Fibroblast of skin of scalp (primary cell): ENCODE data around the gene RTF2. TPM values are rescaled to one million over a fixed set of nuclear protein-coding genes. Genes with fewer than 3 reads are reported as not detected.

Experiments
- DNase-seq: peaks from one replicate; pipeline ENCODE4 v3.0.0-alpha.2; 2013
- polyA plus RNA-seq, 2 experiments: library from polyadenylated mRNA; unstranded; fragments of 120-200 nt; gene quantifications; one replicate each; pipeline ENCODE4 v1.2.1, GENCODE V29; 2013; ENCODE audit not compliant: insufficient read length in 2 of 2

RTF2 gene, protein sequence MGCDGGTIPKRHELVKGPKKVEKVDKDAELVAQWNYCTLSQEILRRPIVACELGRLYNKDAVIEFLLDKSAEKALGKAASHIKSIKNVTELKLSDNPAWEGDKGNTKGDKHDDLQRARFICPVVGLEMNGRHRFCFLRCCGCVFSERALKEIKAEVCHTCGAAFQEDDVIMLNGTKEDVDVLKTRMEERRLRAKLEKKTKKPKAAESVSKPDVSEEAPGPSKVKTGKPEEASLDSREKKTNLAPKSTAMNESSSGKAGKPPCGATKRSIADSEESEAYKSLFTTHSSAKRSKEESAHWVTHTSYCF
- 103 TPM for polyA plus RNA-seq (2013, experiment 1 of 2; ENCODE audit: insufficient read length)
- polyA plus RNA-seq (2013, experiment 2 of 2; ENCODE audit: insufficient read length), result 104 TPM

DNA sequence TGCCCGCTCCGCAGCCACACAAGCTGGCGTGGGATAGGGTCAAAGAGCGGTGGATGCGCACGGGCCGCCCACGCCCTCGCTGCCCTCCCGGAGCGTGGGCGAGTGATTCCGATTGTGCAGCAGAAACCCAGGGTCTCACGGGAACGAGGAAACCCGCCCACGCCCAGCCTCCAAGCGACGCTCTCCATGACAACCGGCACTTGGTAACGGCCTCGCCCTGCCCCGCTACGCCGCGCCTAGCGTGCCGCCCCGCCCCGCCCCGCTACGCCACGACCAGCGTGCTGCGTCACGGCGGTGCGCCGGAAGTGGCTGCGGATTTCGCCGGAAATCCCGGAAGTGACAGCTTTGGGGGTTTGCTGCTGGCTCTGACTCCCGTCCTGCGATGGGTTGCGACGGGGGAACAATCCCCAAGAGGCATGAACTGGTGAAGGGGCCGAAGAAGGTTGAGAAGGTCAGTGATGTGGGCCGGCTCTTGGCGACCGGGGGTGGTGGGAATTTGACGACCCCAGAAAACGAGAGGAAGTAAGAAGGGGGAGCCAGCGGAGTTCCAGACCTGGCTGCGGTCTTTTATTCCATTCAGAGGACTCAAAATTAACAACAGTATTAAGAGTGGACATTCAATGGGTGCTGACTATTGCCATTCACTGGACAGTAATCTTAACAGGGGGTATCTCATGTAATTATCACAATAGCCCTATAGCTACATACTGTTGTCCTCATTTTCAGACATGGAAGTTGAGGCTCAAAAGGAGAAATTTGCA is at the start of gene RTF2:
RTF2 (plus strand) TSS at position 312 of the 761 bp plus-strand sequence; CDS start at position 383, 71 bp downstream.
- peak; percentile 94 for DNase-seq

DNA sequence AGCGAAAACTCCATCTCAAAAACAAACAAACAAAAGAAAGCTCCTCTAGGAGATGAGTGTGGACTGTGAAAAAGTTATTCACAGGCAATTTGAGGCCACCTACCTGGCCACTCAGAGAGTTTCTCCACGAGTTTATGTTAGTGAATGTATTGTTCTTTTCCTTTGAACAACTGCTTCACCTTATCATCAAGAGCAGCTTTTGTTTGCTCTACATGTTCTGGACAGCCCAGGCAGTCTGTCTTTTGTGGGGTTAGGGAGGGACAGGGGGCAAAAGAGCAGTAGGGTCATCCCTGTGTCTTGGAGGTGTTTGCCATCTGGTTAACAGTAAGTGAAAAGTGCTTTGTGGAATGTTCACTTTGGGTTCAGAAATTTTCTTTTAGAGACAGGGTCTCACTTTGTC is 48.4 kb upstream of the RTF2 start:
- no peak for DNase-seq

DNA sequence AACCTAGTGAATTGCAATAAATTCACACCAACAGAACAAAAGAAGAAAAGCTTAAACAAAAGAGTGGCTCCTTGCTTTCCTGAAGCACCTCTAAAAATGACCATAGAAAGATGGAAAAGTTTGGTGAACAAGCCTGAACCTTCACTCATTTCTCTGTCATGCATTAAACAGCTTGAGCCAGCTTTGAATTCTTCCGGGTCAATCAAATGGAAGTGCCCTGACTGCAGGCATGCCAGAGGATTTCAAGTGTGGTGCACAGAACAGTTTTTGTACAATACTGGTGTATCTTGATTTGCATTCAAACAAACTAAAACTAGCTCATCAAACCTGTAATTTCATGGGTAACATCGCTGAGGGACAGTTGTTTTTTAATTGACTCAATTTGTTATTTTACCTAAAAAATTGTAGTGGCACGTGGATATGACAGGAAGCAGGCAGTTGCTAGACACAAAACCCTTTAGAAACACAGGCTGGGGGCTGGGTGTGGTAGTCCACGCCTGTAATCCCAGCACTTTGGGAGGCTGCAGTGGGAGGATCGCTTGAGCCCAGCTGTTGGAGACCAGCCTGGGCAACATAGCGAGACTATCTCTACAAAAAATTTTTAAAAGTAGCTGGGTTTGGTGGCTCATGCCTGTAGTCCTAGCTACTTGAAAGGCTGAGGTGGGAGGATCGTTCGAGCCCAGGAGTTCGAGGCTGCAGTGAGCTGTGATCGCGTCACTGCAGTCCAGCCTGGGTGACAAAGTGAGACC is 47.3 kb upstream of the RTF2 start:
- no peak for DNase-seq

DNA sequence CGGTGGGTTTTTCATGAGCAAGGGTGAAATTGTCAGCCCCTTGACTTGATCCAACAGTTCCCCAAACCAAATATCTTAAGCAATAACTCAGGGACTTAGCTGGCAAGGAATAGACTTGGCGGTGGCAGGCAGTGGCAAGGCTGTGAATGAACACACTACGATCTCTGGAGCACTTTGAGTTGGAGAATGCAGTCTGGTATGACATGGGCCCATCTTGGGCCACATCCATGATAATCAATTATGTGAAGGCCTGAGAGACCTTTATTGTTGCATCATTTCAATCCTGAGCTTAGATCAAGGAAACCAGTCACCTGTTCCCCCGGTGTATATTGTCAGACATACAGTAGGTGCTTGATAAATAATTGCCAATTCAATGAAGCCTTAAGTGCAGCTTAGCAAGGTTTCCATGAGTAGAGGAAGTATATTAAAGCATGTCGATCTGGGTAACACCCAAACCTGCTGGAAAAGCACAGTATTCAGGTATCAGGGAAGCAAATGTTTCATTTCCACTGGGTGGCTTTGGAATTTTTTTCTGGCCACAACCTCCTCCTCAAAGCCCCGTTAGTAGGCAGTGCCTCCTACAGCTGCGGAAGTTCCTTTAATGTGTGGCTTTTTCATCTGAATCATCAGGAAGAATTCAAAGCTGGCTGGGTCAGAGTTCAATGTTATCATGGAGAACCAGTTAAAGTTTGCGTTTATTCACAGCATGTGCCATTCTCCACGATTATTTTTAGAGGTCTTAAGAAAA is 46.2 kb upstream of the RTF2 start:
- peak; percentile 76 for DNase-seq

DNA sequence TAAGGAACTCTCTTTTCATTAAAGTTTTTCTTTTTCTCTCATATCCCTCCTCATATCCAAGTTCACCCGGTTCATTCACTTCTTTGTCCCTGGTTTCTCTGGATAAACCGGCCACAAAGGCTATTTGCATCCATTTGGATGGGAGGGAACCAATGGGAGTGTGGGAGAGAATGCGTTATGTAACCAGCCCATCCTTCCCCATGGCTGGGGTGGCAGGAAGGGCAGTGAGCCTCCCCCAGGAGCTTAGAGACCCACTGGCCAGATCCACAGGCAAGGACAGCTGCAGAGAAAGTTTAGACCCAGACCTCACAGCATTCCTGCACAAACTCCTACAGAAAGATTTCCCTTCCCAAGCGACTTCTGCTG is 45.6 kb upstream of the RTF2 start:
- DNase-seq, result no peak

DNA sequence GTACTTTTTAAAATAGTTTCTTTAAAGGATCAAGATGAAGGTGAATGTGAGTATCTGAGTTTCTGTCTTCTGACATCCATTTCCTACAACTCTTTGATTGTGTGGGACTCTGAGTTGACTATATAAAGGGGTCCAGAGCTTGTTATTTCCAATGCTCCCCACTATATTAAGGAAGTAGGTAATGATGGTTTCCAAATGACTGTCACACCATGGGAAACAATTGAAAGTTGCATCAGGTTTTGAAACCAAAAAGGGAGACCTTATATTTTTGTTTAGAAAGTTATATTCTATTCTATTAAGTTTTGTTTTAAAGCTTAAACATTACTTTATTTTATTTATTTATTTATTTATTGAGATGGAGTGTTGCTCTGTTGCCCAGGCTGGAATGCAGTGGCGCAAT is 45.2 kb upstream of the RTF2 start:
- DNase-seq, result no peak

DNA sequence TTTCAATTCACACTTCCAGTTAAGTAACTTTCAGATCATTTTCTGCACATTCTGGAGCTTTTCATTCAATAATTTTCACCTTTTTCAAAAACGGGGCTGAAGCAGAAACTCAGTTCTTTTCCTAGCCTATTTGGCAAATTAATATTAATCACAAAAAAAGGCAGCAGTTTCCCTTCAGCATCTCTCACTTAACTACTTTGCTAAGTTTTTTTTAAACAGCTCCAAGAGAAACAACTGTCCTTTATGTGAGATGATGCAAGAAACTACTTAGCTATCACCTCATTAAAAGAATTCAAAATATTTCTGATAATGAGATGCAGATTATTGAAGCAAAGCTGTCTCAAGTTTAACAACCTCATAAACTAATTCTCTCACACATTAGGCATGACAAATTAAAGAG is 44.5 kb upstream of the RTF2 start:
- no peak for DNase-seq

DNA sequence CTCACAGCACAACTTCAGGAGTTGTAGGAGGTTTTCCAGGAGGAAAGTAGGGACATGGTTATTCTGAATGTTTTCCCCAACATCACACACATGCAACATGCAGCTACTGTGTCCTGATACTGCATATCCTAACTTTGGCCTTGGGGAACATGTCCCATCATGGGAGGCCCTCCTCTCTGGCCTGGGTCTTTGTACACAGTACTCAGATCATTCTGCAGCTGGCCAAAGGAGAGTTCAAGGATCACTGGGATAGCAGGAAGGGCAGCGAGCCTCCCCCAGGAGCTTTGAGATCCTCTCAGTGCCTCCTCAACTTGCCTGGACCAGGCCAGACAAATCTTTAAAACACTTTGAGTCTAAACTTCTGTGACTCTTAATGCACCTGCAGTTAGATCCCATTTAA is 43.5 kb upstream of the RTF2 start:
- DNase-seq, result no peak

DNA sequence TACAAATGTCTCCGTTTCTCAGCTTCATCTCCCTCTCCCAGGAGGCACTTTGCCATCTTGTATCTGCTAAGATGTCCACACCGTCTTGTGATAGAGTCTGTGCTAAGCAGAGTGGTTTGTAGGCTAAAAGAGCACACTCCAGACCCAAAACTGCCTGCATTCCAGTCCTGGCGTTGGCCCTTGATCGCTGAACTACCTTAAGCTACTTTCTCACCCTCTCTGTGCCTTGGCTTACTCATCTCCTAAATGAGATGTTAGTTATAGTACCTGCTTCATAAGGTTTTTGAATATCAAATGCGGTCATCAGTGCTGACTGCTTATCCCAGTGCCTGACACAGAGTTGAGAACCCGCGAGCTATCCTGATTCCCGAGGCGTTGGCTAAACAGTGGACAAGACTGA is 42.4 kb upstream of the RTF2 start:
- no peak for DNase-seq

DNA sequence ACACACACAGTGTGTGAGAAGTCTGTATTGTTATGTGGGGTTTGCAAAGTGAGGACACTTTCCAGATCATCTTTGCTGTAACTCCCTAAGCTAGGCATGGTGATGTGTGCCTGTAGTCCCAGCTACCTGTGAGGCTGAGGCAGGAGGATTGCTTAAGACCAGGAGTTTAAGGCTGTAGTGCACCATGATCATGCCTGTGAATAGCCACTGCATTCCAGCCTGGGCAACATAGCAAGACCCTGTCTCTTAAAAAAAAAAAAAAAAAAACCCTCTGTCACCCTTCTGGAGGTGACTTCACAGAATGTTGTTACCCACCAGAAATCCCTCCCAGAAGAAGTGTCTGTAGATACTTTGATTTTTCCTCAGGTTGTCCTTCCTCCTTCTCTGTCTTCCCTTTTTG is 41.5 kb upstream of the RTF2 start:
- no peak for DNase-seq

DNA sequence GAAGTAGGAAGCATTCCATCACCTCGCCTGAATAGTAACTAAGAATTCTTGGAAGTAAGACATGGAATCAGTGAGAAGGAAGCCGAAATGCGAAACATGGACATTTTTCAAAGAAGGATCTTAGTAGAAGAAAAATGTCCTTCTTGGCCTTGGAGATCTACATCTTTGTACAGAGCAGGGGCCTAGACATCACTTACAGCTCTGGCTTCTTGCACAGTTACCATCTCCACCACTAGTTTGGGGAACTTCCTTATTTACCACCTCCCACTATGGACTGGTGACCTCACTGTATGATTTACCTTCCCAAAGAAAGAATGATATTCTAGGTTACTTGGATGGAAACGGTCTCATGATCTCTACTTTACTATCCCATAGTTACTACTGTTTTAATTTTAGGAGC is 40.6 kb upstream of the RTF2 start:
- DNase-seq, result no peak

DNA sequence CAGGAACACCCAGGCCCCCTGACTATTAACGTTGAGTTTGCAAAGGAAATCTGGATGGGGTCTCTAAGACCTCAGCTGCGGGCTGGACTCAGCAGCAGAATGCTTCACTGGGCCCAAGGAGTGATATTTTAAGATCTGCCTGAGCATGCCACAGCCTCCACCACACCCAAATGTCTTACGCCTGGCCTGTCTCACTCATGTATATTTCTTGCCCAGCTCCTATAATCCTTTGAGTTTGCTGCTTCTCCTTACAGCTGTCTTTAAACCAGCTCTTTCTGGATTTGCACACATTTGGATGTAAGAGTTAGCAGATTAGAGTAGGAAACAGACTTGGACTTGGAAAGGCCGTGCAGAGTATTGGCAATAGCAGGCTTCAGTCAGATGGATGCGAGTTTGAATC is 40.0 kb upstream of the RTF2 start:
- DNase-seq, result no peak

DNA sequence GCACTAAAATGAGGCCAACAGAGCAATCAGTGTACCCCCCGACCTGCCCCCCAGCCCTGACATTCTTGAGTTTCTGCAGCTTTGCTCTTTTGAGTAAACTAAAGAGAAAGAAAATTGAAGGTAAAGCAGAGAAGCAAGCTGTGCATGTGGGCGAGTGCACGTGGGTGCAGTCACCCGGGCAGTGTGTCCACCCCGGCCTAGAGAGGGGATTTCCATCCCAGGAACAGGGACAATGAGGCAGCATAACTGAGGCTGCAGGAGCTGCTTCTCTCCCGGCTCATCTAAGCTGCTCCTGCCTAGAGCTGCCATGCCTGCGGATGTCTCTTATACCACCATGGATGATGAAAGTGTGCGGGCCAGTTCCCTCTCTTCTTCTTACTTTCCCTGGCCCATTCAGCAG is 39.5 kb upstream of the RTF2 start:
- DNase-seq, result no peak

DNA sequence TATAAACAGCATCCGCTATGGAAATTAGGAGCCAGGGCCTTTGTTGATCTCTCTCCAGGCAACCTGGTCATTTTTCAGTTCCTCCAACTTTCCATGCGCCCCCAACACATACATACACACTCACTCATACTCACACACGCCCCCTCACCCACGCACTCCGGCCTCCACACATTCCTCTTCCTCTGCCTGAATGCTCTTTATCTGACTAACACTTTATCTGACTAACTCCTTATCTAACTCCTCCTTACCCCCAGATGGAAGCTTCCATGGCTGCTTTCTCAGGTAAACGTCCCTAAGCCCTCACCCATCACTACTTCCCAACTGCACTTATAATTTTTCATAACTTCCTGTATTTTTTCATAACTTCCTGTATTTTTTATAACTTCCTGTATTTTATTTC is 38.9 kb upstream of the RTF2 start:
- DNase-seq, result peak; percentile 46

DNA sequence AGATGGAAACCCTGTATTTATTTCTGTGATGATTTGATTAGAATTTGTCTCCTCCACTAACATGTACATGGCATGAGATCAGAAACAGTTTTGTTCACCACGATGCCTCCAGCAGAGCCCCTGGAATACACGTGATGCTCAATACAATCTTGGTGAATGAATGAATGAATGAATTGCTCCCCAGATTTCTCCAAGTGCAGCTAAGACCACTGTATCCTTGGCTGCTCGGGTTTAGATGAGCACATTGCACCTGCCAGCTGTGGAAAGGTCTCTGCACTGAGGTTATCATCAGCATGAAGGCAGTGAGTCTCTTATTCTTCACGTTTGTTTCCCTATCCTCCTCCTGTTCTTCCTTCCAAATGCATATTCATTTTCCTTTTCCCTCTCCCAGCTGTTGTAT is 38.5 kb upstream of the RTF2 start:
- DNase-seq, result no peak

DNA sequence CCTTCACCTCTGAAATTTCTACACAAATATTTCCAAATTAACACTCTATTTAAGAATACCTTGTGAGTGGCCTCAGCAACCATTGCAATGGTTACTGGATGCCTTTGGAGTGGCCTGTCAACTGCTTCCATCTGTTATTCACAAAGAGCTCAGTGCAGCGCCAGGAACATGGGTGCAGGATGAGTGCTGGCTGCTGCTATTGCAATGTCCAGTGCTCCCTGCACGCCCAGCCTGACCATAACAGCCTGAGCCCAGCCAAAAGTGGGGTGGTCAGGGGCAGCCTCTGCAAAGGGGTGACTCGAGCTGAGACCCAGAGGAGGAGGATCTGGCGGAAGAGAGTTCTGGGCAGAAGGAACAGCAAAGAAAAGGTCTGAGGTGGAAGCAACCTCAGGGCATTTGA is 38.0 kb upstream of the RTF2 start:
- no peak for DNase-seq

DNA sequence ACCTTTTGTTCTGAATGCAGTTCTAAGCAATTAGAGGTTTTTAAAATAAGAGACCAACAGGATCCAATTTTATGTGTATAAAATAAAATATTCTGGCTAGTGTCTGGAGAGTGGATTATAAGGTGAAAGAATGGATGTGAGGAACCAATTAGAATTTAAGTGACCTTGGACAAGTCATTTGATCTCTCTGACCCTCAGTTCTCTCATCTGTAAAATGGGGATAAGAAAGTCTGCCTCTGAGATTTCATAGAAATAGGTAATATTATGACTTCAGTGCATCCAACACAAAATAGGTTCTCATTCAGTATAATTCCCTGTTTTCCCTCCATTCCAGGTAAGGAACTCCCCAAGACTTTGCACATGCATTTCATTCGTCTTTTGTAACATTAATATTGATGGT is 37.5 kb upstream of the RTF2 start:
- DNase-seq, result no peak

DNA sequence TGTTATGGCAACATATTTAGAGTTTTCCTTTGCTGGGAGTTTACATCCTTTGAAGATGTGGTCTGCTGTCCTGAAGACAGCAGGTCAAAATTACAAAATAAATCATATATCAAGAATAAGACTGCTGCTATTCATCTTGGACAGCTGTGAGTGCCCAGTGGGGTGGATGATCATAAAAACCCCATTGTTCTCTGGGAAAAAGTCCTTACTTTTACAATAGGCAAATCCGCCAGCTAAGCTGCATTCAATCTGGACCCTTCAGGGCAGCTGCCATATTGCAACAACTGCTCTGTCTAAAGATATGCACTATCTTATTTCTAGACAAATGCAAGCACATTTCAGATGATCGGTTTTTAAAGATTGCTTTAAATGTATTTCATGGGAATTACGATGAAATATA is 37.0 kb upstream of the RTF2 start:
- DNase-seq, result no peak

DNA sequence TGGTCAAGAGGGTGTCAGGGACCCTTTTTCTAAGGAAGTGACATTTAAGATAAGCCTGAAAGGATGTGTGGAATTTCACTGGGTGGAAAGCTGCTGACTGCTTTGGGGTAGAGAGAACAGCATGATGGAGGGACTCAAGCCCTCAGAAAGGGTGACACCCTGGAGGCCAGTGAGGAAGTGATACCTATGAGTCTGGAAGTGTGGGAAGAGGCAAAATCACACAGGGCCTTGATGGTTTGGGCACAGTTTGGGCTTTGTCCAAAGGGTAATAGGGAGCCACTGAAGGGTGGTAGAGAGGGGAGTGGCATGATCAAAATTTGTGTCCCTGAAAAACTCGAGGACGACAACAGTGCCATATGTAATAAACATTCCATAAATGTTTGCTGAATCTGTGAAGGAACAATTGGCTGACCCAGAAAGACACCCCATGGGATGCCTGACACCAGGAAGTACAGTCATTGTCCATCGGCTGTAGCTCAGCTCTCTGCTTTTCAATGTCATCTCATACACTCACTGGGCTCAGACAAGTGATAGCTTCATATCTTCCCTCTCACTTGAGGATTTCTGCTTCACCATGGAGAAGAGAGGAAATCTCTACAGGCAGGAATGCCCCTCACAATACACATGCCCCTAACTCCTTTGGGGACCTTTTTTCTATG is 35.1 kb upstream of the RTF2 start:
- peak; percentile 38 for DNase-seq

DNA sequence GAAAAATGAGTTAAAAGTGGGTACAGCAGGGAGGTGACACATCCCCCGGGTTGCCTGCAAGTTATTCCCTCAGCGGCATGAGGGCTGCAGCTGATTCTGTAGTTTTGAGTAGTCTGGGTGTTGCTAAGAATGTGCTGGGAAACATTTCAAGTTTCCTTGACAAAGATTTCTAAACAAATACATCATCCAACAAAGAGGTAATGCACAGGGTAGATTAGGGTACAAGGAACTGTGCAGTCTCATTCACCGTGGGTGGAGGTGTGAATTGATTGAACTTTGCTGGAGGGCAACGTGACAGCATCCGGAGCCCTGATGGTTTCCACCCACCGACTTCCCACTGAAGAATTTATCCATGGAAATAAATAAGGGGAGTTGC is 34.6 kb upstream of the RTF2 start:
- peak; percentile 61 for DNase-seq

DNA sequence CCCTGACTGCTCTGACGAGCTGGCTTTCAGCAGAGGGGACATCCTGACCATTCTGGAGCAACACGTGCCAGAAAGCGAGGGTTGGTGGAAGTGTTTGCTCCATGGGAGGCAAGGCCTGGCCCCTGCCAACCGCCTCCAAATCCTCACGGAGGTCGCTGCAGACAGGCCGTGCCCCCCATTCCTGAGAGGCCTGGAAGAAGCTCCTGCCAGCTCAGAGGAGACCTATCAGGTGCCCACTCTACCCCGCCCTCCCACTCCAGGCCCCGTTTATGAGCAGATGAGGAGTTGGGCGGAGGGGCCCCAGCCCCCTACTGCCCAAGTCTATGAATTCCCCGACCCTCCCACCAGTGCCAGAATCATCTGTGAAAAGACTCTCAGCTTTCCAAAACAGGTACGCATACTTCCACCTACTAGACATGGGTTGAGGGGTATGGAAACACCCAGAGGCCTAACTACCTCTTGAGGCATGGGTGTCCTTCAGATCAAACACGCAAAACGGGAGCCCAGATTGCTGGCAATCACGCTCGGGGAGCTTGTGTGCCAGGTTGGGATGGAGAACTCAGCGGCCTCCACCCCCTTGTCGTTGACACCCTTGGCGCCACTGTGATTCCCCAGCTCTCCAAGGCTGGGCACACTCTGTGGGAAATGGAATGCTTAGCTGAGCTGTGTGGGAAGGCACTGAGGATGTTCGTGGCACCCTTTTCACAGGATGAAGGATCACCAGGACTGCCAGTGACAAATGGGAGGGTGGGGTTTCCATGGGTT is 31.0 kb upstream of the RTF2 start:
- DNase-seq, result no peak

DNA sequence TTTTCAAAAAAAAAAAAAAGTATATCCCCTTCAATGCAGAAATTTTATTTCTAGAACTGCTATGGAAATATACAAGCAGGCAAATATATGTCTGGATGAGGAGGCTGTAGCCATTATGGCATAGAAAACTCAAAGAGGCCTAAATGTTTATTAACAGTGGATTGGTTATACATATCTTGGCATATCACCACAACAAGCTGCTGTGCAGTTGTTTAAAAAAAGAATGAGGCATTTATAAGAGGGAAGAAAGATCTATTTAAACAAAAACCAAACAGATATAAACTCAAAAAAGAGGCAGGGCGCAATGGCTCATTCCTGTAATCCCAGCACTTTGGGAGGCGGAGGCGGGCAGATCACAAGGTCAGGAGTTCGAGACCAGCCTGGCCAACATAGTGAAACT is 30.1 kb upstream of the RTF2 start:
- no peak for DNase-seq
